GM12875 (cell line): ENCODE data around the gene CYB561D2.

ENCODE experiments used
- H3K4me3 ChIP-seq: one replicate; pipeline ENCODE4 v1.5.1; 2011; ENCODE audit warnings: low read depth, low read length, control low read depth
- TF ChIP-seq, protein P1 (sequence below): IDR thresholded peaks from 2 replicates; pipeline ENCODE4 v1.5.1; 2011; ENCODE audit warnings: low read depth, mild to moderate bottlenecking, control low read depth, inconsistent platforms, low read length, moderate library complexity, borderline replicate concordance; ENCODE audit not compliant: insufficient read depth

CYB561D2 gene

DNA sequence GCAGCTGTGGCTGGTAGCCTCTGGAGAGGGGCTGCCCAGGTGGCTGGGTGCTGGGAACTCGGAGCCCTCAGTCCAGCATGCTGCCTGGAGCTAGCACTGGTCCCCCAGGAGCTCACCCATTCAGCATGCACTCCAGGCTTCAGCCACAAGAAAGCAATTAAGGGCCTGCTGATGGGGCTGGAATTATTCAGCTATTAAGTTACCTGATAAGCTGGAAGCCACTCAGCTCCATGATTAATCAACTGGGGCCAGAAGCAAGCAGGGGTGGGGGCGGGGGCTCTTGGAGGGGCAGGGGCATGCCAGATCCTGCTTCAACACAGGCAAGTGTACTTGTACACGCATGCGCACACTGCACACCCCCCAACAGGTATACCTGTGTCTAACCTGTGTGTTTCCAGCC lies 30.7 kb downstream of the CYB561D2 start:
- H3K4me3 ChIP-seq: no peak overlapping the region
- TF ChIP-seq, protein P1, sequence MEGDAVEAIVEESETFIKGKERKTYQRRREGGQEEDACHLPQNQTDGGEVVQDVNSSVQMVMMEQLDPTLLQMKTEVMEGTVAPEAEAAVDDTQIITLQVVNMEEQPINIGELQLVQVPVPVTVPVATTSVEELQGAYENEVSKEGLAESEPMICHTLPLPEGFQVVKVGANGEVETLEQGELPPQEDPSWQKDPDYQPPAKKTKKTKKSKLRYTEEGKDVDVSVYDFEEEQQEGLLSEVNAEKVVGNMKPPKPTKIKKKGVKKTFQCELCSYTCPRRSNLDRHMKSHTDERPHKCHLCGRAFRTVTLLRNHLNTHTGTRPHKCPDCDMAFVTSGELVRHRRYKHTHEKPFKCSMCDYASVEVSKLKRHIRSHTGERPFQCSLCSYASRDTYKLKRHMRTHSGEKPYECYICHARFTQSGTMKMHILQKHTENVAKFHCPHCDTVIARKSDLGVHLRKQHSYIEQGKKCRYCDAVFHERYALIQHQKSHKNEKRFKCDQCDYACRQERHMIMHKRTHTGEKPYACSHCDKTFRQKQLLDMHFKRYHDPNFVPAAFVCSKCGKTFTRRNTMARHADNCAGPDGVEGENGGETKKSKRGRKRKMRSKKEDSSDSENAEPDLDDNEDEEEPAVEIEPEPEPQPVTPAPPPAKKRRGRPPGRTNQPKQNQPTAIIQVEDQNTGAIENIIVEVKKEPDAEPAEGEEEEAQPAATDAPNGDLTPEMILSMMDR: no peak

DNA sequence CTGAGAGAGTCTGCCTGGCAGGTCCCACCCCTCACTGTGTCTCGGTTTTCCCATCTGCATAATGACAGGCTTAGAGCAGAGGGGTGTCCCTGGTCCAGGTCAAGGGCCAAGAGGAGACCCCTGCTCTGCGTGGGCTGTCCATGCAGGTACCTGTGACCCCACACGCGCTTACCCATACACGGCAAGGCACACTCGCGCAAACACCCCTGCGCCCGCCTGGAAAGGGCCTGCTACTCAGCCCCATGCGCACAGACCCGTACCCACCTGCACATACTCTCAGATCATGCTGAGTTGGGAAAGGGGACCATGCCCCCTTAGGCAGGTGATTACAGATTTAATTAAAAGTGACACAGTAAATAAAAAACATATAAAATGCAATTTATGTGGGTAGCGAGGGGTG lies 32.1 kb downstream of the CYB561D2 start:
- TF ChIP-seq, protein P1: no peak
- H3K4me3 ChIP-seq: no peak overlapping the region

DNA sequence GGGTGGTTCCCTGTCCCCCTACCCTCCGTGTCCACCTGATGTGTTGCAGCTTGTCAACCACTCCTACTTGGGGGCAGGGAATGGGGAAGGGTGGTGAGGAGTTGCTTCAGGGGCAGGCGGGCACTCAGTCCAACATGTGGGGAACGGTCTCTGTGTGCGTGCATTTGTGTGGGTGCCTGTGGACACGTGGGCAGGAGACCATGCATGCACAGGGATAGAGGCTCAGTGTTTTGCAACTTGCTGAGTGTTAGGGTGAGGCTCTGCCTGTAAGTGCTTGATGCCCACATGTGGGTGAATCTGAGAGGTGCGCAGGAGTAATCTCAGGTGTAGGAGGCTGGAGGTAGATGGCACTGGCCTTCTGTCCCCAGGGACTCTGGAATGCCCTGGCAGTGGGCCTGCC lies 33.1 kb downstream of the CYB561D2 start:
- no peak overlapping the region for H3K4me3 ChIP-seq

DNA sequence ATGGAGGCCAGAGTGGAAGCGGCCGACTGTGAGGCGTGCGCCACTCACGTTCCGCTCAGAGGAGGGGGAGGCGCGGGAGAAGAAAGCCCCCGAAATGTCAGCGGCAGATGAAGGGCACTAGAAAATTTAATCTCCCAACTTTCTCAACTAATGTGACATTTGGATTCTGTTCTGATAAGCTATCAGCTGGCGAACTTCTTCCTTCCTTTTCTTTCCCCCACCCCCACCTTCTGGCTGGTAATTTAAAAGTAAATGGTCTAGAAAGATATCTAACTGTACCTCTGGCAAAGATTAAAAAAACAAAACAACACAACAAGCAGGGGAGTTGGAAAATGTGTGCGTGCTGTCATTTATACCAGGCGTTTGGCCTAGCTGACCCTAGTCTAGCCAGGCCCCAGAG lies 35.1 kb downstream of the CYB561D2 start:
- TF ChIP-seq, protein P1: no peak
- no peak overlapping the region for H3K4me3 ChIP-seq

More for the DNA sequence above, 33.1 kb downstream of the CYB561D2 start:
- TF ChIP-seq, protein P1: no peak

DNA sequence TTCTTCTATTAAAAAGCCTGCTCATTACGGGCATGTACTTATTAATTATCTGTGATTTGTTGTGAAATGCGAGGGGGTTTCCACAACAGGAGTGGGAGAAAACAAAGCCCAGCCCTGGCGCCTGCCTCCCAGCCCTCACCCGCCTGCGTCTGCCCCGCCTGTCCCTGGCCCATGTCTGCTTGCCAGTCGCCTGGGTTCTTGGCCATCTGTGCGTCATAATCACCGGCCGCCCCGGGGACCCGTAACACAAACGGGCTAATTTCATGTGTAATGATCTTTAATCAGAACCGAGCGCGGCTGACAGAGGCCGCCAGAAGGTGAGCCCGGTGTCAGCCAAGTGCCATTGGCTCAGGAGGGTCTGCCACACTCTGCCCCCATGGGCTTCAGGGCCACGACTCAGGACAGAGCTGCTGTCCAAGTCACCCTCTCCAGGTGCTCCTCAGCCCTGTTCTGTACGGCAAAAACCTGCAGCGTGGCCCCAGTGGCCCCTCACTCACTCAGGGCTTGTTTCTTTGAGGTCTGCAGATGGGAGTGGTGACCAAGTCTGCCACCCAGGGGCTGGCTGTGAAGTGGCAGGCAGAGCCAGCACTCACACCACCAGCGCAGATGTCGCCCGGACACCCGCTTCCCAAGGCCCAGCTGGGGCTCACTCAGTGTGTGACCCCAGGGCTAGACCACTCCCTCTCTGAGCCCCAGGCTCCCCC lies 37.5 kb downstream of the CYB561D2 start:
- TF ChIP-seq, protein P1: no peak
- H3K4me3 ChIP-seq: no peak overlapping the region

DNA sequence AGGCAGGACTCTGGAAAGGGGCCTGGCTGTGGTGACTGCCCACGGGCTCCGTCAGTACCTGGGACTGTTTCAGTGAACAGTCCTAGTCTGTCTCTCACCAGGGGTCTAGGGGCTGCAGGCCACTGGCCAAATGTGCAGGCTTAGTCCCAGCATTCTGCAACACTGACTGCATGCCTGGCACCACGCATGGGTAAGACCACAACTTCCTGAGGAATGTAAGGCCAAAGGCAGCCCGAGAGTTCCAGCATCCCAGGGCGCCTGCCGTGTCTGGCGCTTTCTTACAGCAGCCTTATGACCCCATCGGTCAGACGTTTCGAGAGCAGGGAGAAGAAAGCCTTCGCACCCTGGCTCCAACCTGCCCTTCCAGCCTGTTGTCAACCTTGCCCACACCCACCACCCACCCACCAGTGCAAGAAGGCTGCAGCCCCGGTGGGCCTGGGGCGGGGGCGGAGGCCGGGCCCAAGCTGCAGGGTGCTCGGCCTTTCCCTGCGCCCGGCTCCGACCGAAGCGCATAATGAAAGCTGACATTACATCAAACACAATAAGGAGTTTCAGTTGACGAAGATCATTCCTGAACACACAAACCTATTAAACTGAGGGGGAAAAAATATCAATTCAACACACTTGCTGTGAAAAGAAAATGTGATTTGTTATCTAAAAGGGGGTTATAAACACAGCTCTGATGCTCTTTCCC lies 38.2 kb downstream of the CYB561D2 start:
- TF ChIP-seq, protein P1: no peak
- no peak overlapping the region for H3K4me3 ChIP-seq

DNA sequence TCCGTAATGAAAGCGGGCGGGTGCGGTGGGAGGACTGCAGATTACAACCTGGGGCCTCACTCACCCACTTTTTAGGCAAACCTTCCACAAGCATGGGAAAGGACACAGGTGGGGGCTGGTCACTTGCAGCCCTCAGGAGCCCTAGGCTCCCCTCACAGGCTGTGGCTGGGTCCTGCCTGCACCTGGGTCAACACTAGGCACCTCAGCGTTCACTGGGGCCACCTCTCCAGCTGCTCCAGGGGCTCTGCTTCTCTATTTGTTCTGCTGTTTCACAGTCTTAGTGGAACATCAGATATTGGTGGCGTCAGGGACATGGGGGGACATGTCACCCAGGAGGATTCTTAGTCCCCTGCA lies 38.7 kb downstream of the CYB561D2 start:
- no peak overlapping the region for H3K4me3 ChIP-seq
- TF ChIP-seq, protein P1: no peak
